GM20000 (cell line): ENCODE measurements around the gene FMOD.
"Not testable (repeated sequence)": the region's sequence is repeated elsewhere in the genome, so short reads cannot be mapped to it uniquely, and the experiment has no call there.

Experiments used
- DNase-seq: peaks from one replicate; pipeline ENCODE4 v3.0.0; 2012; ENCODE audit warnings: low spot score
- TF ChIP-seq, protein P1 (sequence below): IDR thresholded peaks from 2 replicates; pipeline ENCODE4 v1.5.1; 2012; ENCODE audit warnings: mild to moderate bottlenecking, control low read depth; ENCODE audit errors: extremely low read depth, missing control alignments

The FMOD gene

DNA sequence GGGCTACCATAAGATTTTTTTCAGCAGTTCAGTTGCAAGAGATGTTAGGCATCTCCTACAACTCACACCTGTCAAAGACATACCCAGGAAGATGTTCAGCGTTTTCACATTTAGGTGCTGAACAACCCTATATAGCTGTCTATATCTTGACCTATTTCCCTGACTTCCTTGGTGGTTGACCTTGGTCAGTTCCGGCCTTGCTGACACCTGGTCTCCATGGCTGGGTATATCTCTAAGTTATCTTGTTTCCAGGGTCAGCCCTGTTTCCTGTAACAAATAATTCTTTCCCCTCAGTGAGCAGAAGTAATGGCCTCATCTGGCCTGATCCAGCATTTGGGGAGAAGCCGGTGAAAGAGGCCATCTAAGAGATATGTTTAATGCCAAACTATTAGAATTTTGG is 48.0 kb downstream of the FMOD start:
- TF ChIP-seq, protein P1, sequence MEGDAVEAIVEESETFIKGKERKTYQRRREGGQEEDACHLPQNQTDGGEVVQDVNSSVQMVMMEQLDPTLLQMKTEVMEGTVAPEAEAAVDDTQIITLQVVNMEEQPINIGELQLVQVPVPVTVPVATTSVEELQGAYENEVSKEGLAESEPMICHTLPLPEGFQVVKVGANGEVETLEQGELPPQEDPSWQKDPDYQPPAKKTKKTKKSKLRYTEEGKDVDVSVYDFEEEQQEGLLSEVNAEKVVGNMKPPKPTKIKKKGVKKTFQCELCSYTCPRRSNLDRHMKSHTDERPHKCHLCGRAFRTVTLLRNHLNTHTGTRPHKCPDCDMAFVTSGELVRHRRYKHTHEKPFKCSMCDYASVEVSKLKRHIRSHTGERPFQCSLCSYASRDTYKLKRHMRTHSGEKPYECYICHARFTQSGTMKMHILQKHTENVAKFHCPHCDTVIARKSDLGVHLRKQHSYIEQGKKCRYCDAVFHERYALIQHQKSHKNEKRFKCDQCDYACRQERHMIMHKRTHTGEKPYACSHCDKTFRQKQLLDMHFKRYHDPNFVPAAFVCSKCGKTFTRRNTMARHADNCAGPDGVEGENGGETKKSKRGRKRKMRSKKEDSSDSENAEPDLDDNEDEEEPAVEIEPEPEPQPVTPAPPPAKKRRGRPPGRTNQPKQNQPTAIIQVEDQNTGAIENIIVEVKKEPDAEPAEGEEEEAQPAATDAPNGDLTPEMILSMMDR = no peak

DNA sequence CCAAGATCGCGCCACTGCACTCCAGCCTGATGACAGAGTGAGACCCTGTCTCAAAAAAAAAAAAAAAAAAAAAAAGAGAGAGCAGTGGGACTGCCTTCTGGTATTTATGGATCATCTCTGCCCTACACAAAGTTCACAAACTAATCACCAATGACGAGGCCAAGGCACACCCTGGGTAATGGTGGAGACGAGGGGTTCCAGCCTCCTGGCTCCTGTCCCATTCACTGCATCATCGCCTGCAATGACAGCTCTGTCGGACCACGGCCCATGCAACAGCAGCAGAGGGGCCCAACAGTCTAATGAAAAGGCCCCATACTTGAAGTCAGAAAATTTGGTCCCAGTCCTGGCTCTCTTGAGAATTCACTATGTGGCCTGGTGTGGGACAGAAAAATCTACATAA is 48.5 kb downstream of the FMOD start:
- DNase-seq = no peak
- TF ChIP-seq, protein P1 = no peak

More for the DNA sequence above, 48.0 kb downstream of the FMOD start:
- no peak for DNase-seq

DNA sequence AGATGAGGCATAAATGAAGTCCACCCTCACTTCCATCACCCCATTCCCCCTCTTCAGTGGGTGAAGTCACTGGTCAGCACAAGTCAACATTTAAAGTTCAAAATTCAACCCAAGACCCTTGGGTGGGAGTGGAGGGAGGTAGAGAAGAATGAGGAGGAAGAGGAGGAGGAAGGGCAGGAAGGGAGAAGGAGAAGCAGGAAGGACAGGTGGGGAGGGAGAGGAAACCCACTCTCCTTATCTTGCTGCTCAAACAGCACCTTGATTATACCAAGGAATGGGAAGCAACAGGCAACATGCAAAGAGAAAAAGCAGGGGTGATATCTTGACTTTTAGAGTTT is 49.6 kb downstream of the FMOD start:
- TF ChIP-seq, protein P1 = no peak

DNA sequence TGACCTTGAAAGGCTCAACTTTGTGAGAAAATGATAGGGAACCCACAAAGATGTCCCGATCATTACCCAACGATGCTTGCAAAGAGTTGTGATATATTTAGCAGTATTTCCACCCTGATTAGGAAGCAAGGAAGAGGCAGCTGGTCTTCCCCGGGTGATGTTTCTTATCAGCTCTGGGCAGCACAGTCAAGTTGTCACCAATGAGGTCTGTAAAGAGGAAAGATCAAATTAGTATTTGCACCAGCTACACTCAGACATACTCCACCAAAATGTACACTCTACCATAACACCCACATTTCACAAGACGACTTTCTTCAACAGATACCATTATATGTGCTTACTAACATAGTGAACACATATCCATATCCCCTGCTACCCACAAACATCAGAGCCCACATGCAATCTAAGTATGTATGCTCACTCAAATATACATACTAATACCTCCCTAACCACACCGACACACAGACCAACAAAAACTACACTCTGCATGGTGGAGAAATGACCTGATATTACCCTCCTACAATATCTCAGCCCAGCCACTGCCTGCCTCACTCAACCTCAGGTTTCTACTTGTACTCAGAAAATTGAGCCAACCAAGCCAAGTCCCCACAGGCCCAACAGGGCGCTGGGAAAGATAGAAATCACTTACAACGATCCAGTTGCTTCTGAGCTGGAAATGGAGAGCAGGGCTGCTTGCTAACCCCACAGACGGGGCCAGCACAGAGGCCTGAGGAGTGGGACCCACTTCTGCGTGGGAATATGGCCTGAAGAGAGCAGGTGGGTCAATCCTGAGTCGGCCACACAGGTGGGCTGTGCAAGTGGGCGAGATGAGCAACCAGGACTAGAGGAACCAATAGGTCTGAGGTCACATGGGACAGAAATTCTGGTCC is 50.2 kb downstream of the FMOD start:
- TF ChIP-seq, protein P1 = no peak
- DNase-seq = no peak

More for the DNA sequence above, 49.6 kb downstream of the FMOD start:
- no peak for DNase-seq

DNA sequence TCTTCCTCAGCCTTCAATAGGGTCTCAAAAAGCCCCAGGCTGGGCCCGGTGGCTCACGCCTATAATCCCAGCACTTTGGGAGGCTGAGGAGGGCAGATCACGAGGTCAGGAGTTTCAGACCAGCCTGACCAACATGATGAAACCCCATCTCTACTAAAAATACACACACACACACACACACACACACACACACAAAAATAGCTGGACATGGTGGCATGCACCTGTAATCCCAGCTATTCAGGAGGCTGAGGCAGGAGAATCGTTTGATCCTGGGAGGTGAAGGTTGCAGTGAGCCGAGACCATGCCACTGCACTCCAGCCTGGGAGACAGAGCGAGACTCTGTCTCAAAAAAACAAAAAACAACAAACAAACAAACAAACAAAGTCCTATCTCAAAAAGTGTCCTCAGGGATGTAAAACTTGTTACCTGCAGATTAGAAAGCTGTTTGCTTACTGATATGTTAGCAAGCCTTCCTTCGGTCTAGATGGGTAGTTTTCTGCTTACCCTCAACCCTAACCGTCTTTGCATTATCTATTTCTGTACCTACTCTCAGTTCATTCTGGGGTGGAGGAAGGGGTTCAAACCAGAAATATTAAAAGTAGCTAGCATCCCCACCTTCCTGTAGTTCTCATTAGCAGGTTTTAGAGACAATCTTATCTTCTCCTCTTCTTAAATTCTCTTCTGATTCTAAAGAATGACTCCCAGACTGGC is 51.0 kb downstream of the FMOD start:
- not testable (repeated sequence) for DNase-seq

DNA sequence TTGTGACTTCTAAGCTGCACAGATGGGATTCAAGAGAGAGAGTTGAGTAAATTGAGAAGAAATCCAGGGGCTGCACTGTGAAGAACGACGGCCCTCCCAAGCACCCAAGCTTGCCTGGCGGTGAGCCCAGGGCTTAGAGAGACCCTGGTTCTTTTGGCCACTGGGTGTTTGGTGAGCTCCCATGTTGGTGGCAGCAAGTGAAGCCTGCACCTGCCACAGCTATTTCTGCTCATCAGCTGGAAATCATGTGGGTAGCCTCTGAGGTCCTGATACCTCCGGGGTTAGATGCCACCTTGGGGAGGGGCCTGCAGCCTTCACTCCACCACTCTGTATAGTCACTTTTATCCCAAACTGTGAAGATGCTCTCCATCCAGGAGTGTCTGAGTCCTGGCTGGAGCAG is 51.8 kb downstream of the FMOD start:
- TF ChIP-seq, protein P1 = no peak
- no peak for DNase-seq

DNA sequence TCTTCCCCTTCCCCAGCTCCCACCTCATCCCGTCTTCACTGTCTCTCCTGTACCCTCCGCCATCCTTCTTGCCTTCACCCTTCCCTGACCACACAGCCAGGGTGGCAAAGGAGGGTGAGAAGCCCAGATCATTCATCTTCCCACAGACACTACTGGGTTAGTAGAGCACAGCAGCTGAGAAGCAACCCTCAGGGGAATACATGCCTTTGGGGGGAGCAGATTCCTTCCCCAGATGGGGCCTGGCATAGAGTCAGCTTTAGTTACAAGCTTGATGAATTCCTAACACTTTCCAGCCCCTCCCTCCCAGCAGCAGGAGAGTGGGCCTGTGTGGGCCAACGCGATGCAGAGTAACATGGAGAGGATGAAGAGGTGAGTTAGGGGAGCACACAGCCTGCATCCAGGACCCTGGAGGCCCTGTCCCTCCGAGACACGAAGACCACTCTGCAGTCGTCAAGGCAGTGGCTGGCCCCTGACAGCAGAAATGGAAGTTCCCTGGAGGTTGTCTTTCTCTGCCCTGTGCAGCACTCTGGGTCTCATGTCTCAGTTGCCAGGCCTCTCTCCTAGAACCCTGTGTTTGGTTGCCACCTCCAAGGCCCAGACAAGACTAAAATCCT is 54.4 kb downstream of the FMOD start:
- TF ChIP-seq, protein P1 = no peak
- DNase-seq = no peak
